Small intestine (tissue), 16 donors: ENCODE measurements around the gene SMARCC1. TPM values are rescaled to one million over a fixed set of nuclear protein-coding genes. Genes with fewer than 3 reads are reported as not detected.
"Not testable (repeated sequence)": the region's sequence is repeated elsewhere in the genome, so short reads cannot be mapped to it uniquely, and the experiment has no call there.

Source experiments
- DNase-seq, 2 donors: peaks; one replicate each; pipeline versions ENCODE4 v3.0.0 to v3.0.0-alpha.2; 2013
- FAIRE-seq: peaks from 2 replicates; lab custom pipeline; 2012; peaks lifted over from hg19 to GRCh38; lab: Jason Lieb, UNC
- H3K27ac ChIP-seq, 3 donors: one replicate each; pipeline ENCODE4 v1.5.1; 2013; ENCODE audit warnings: low read length in 2 of 3, mild to moderate bottlenecking in 2 of 3, control low read depth in 1 of 3, inconsistent platforms in 1 of 3, low read depth in 1 of 3, moderate library complexity in 1 of 3
- H3K27me3 ChIP-seq, 3 donors: one replicate each; pipeline ENCODE4 v1.6.1; 2013; ENCODE audit warnings: low read length in 3 of 3, inconsistent platforms in 1 of 3; ENCODE audit not compliant: control insufficient read depth in 3 of 3, insufficient read depth in 3 of 3
- H3K36me3 ChIP-seq, 3 donors: one replicate each; pipeline ENCODE4 v1.6.1; 2013; ENCODE audit warnings: low read length in 3 of 3, inconsistent platforms in 1 of 3, low read depth in 1 of 3, mild to moderate bottlenecking in 1 of 3, moderate library complexity in 1 of 3; ENCODE audit not compliant: control insufficient read depth in 3 of 3, insufficient read depth in 2 of 3
- H3K4me1 ChIP-seq, 3 donors: one replicate each; pipeline ENCODE4 v1.6.1; 2013; ENCODE audit warnings: low read length in 2 of 3, inconsistent platforms in 1 of 3, low read depth in 1 of 3, mild to moderate bottlenecking in 1 of 3, moderate library complexity in 1 of 3; ENCODE audit not compliant: control insufficient read depth in 3 of 3, insufficient read depth in 2 of 3
- H3K4me3 ChIP-seq, 3 donors: one replicate each; pipeline ENCODE4 v1.5.1; 2013; ENCODE audit warnings: low read length in 3 of 3, control low read depth in 1 of 3, inconsistent platforms in 1 of 3, low read depth in 1 of 3, mild to moderate bottlenecking in 1 of 3, moderate library complexity in 1 of 3
- H3K9me3 ChIP-seq, 2 donors: one replicate each; pipeline ENCODE4 v1.6.1; 2013; ENCODE audit warnings: low read depth in 1 of 2, low read length in 1 of 2; ENCODE audit not compliant: control insufficient read depth in 2 of 2, insufficient read depth in 1 of 2
- WGBS, 3 donors: extraction: QIAGEN DNeasy Blood & Tissue Kit; methylation state at CpG; one replicate each; pipeline ENCODE4 v1.1.7; 2013; 5-methylcytosine and 5-hydroxymethylcytosine counted together
- long read RNA-seq, 10 donors: transcript quantifications; one replicate each; lab custom pipeline, GENCODE V29; 2026
- polyA plus RNA-seq, 4 donors: library from polyadenylated mRNA; stranded (reverse) in 3 of 4; unstranded in 1 of 4; fragments of 200-250 nt in 3 of 4; fragments of 120-200 nt in 1 of 4; gene quantifications; one replicate each; pipeline versions ENCODE4 v1.2.1 to v1.2.3, GENCODE V29; 2013
- donor health status: healthy with polysubstance abuse.
- donor health status: control.
- donor health status: control.
- donor health status: Bipolar disorder and iron deficiency.
- donor health status: healthy.

Gene SMARCC1
- polyA plus RNA-seq, result 10 to 100 TPM; 10.7 to 52.6 (median 19.4) TPM
- long read RNA-seq, donor 1, result 0 reads
- long read RNA-seq, donor 2, result 0 reads
- long read RNA-seq, donor 3, partial matches to known transcripts, result 5 of 5 reads
- long read RNA-seq, donor 3, other reads (novel, unspliced or antisense), result 0 of 5 reads
- long read RNA-seq, donor 4, result 0 reads
- long read RNA-seq, donor 5, result 0 reads
- long read RNA-seq, donor 6, partial matches to known transcripts, result 10 of 11 reads
- long read RNA-seq, donor 6, other reads (novel, unspliced or antisense), result 0 of 11 reads
- long read RNA-seq, donor 7, result 0 reads
- long read RNA-seq, donor 8, full-length matches to known transcripts, result 2 of 2 reads
- long read RNA-seq, donor 8, partial matches to known transcripts, result 0 of 2 reads
- long read RNA-seq, donor 8, other reads (novel, unspliced or antisense), result 0 of 2 reads
- long read RNA-seq, donor 9, result 0 reads
- long read RNA-seq, donor 10, result 0 reads

DNA sequence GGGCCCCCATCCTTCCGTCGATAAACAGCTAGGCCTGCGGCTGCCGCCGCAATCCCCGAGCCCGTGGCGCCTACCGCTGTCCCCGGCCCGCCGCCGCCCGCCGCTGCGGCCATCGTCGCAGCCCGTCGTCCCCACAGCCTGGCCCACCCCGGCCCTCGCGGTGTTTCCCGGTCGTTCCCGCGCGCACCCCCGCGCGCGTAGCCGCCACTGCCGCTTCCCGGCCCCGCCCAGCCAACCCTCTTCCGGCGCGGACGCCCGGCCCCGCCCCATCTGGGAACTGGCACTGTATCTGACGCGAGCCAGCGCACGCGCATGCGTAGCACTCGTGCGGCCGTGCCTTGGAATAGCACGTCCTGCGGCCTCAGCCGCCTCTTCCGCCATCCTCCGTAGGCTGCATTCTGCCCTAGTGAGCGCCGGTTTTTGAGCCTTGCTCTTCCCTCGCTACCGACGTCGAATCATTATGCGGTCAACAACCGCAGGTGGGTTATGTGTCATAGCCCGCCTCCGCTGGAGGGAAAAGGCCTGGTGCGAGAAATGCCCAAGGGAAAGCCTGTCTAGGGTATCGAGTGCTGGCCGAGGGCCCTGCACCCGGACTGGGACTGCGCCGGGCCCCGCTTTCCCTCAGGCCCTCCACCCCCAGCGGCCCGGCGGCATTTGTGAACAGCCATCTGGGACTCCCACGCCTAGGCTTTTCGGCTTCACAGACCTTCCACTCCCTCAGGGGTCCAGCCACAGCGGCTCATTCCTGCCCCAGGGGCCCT, at the start of gene SMARCC1:
Gene SMARCC1 (minus strand): TSS at position 209 of the 761 bp plus-strand sequence. CDS start 96 bp downstream, at position 113.
- H3K9me3 ChIP-seq, result no peaks in the 10 kb centered on the region
- peaks cover 5 to 8% (median 7%) of the 10 kb centered on the region in 3 donors for H3K4me1 ChIP-seq
- WGBS, 3 donors, result 0 to 1% (median 1%) methylated on average over 57 to 79 of the region's 79 CpGs
- H3K27ac ChIP-seq, result peak within 1 kb of the TSS; percentile 90 to 98 (median 94)
- DNase-seq, result peak; percentile 97 to 100
- no peaks in the 10 kb centered on the region for H3K27me3 ChIP-seq
- no peak for FAIRE-seq
- peak within 1 kb of the TSS; percentile 72 to 88 (median 73) for H3K4me3 ChIP-seq
- H3K36me3 ChIP-seq, result peaks cover 0 to 6% (median 0%) of the 10 kb centered on the region in 3 donors

DNA sequence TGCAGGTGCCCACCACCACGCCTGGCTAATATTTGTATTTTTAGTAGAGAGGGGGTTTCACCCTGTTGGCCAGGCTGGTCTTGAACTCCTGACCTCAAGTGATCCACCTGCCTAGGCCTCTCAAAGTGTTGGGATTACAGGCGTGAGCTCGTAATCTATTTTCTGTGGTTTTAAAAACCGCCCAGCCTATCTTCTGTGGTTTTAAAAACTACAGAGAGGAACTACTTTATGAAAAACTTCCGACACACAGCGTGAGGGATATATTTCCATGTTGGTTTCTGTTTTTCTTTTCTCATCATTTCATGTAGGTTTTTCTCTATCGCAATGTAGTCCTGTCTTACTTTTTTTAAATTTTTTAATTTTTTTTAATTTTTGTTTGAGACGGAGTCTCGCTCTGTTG, 47.8 kb upstream of the SMARCC1 start:
- not testable (repeated sequence) for H3K4me1 ChIP-seq, FAIRE-seq, H3K4me3 ChIP-seq, H3K9me3 ChIP-seq, H3K27ac ChIP-seq, H3K27me3 ChIP-seq, DNase-seq
- H3K36me3 ChIP-seq, result peaks cover 9 to 61% (median 17%) of the 10 kb centered on the region in 3 donors
- 82 to 92% (median 86%) methylated on average over 9 of the region's 9 CpGs for WGBS, 3 donors

DNA sequence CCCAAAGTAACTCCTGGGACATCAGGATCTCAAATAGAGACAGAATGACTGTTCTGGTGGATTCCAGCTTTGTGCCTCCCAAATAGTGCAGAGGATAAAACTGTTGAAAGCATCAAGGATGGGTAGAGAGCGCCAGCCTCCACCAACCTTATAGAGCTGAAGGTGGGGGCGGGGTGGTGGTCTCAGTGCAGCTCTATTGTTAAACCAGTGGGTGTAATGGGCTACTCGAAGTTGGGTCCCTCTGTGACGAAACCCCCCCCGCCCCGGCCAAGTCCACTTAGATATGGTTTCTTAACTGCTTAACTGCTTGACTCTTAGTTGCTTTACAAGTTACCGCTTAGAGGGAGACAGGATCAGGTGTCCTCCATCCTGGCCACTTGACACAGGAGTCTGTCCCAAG, 43.9 kb upstream of the SMARCC1 start:
- 12 to 28% (median 14%) methylated on average over 7 of the region's 7 CpGs for WGBS, 3 donors
- peak overlapping the region; percentile 86 to 91 (median 89) for H3K4me3 ChIP-seq
- H3K9me3 ChIP-seq, result no peaks in the 10 kb centered on the region
- H3K27me3 ChIP-seq, result no peaks in the 10 kb centered on the region
- peaks cover 3 to 42% (median 9%) of the 10 kb centered on the region in 3 donors for H3K36me3 ChIP-seq
- H3K4me1 ChIP-seq, result peaks cover 0 to 12% (median 10%) of the 10 kb centered on the region in 3 donors
- peak overlapping the region in 2 of 3 donors; percentile 66 to 68 for H3K27ac ChIP-seq
- DNase-seq (no peak), FAIRE-seq (no peak)

- H3K4me1 ChIP-seq, result peaks cover 0 to 12% (median 10%) of the 10 kb centered on the region in 3 donors
- no peak for FAIRE-seq
- peak; percentile 80 to 93 for DNase-seq
- H3K9me3 ChIP-seq, result no peaks in the 10 kb centered on the region
- peak overlapping the region; percentile 86 to 91 (median 89) for H3K4me3 ChIP-seq
- 3 to 4% (median 4%) methylated on average over 52 to 77 of the region's 77 CpGs for WGBS, 3 donors
- H3K27ac ChIP-seq, result peak overlapping the region; percentile 41 to 68 (median 66)
- no peaks in the 10 kb centered on the region for H3K27me3 ChIP-seq
- peaks cover 3 to 39% (median 7%) of the 10 kb centered on the region in 3 donors for H3K36me3 ChIP-seq
Observed at GRCh38 chr3:47824541-47825473, 43.1 kb upstream of the SMARCC1 start.

DNA sequence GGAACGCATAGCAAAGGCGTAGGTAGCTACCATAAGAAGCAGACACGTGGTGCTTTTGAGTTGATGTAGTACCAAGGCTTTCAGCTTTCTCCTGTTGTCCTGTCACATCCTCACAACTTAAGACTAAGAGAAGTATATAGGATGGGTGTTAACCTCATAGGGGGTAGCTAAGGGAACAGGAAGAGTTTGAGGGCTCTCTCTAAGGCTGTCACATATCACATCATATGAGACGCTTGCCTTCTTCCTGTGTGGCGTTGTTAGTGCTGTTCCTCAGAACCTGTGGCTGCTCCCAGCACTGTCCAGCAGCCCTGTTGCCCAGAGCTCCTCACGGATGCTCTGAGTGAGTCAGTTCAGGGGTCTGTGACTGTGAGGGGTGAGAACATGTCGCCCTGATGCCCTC, 35.9 kb upstream of the SMARCC1 start:
- FAIRE-seq, result no peak
- 89 to 96% (median 93%) methylated on average over 7 of the region's 7 CpGs for WGBS, 3 donors
- Histone ChIP-seq H3K27me3 (no peaks in the 10 kb centered on the region), H3K4me3 (no peak overlapping the region), H3K27ac (no peak overlapping the region), H3K9me3 (no peaks in the 10 kb centered on the region), H3K4me1 (no peaks in the 10 kb centered on the region), H3K36me3 (peaks cover 4 to 44% (median 7%) of the 10 kb centered on the region in 3 donors)
- DNase-seq, result no peak

DNA sequence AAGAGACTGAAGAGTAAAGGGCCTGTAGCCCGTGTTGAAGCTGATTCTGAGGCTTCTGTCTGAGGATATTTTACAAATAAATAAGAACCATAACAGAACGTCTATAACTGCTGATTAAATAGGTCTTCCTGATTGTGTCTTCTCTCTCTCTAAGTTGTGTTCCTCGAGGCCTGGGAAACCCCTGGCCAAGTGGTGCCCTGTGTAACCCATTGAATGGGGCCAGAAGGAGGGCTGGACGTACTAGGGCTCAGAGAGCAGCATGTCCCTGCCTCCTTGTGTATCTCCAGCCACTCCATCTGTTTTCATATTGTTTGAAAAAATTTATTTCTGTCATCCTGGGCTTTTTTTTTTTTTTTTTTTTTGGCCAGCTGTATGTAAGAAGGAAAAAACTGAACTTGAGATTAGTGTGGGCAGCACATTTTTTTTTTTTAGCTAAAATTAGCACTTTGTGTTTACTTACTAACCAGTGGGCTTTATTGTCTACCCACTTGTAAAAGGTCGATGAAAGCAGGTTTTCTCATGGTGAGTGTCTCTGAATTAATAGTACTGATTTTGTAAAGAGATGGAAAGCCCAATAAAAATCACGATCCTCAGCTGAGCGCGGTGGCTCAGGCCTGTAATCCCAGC, 32.0 kb upstream of the SMARCC1 start:
- peaks cover 9 to 49% (median 14%) of the 10 kb centered on the region in 3 donors for H3K36me3 ChIP-seq
- 78 to 84% (median 80%) methylated on average over 8 of the region's 8 CpGs for WGBS, 3 donors
- no peak for FAIRE-seq
- no peak for DNase-seq
- H3K4me3 ChIP-seq, result no peak overlapping the region
- no peak overlapping the region for H3K27ac ChIP-seq
- H3K27me3 ChIP-seq, result no peaks in the 10 kb centered on the region
- H3K9me3 ChIP-seq, result no peaks in the 10 kb centered on the region
- no peaks in the 10 kb centered on the region for H3K4me1 ChIP-seq

DNA sequence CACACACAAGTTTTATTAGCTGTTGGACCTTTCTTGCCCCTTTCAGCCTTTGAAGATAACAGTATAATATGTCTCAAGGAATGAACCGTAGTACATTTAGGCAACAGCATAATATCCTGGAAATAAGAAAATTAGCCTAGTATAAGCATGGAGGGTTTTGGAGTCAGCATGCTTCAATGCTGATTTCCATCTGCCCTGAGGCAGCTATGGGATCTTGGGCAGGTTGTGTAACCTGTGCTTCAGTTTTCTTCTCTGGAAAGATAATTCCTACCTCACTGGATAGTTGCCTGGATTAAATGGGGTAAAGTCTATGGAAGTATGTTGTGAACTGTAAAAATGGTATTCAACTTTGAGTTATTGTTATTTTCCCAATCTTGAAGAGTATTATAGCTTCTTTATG, 22.9 kb upstream of the SMARCC1 start:
- no peak overlapping the region for H3K27ac ChIP-seq
- H3K4me3 ChIP-seq, result no peak overlapping the region
- FAIRE-seq, result no peak
- H3K9me3 ChIP-seq, result no peaks in the 10 kb centered on the region
- H3K4me1 ChIP-seq, result peaks cover 2 to 13% (median 9%) of the 10 kb centered on the region in 3 donors
- peaks cover 0 to 28% (median 1%) of the 10 kb centered on the region in 3 donors for H3K36me3 ChIP-seq
- DNase-seq, result no peak
- H3K27me3 ChIP-seq, result no peaks in the 10 kb centered on the region
- WGBS, 3 donors, result 61 to 85% (median 76%) methylated on average over 1 of the region's 1 CpG
